ENCODE data around the gene GPER1.

GRCh38 chr7:1087952-1088920 is at the start of gene GPER1:
- TF ChIP-seq POLR2A (IDR thresholded peaks at IDR 0.05) (peak in 1 of 2 donors; percentile 43), CTCF (IDR thresholded peaks at IDR 0.05) (no peak), POLR2AphosphoS5 (IDR thresholded peaks at IDR 0.05) (peak in 3 of 4 donors; percentile 62 to 71 (median 70))

Measured in sigmoid colon (tissue), 4 donors.